Central memory CD8-positive, alpha-beta T cell (primary cell): ENCODE results near the gene SUPT20HL2.

Experiments
- ATAC-seq: fragments of 150-1000 bp; cut with Tn5 transposase; replicated peaks from 2 replicates; pipeline ENCODE4 v1.10.0; 2022; ENCODE audit warnings: mild to moderate bottlenecking, moderate FRiP score, moderate number of reproducible peaks; ENCODE audit not compliant: poor library complexity, severe bottlenecking; ENCODE audit errors: extremely low read depth
- DNase-seq, 2 donors: peaks; one replicate each; pipeline ENCODE4 v3.0.0; 2021; ENCODE audit warnings: low spot score in 2 of 2
- H3K27ac Mint-ChIP-seq: one replicate; pipeline ENCODE4 v1.8.0; 2022; ENCODE audit warnings: low read depth, mild to moderate bottlenecking, moderate library complexity, mixed read lengths
- H3K27me3 Mint-ChIP-seq: one replicate; pipeline ENCODE4 v1.8.0; 2022; ENCODE audit warnings: mixed read lengths
- H3K36me3 Mint-ChIP-seq: one replicate; pipeline ENCODE4 v1.8.0; 2022; ENCODE audit warnings: mild to moderate bottlenecking, moderate library complexity, mixed read lengths; ENCODE audit not compliant: insufficient read depth
- H3K4me1 Mint-ChIP-seq: one replicate; pipeline ENCODE4 v1.8.0; 2022; ENCODE audit warnings: mixed read lengths
- H3K4me3 Mint-ChIP-seq: one replicate; pipeline ENCODE4 v1.8.0; 2022; ENCODE audit warnings: mild to moderate bottlenecking, moderate library complexity, mixed read lengths
- H3K9me3 Mint-ChIP-seq: one replicate; pipeline ENCODE4 v1.8.0; 2022; ENCODE audit warnings: mixed read lengths

The SUPT20HL2 gene

GRCh38 chrX:24266996-24267395 is 46.9 kb downstream of the SUPT20HL2 start:
- no peak for DNase-seq
- no peak overlapping the region for H3K27ac Mint-ChIP-seq
- ATAC-seq: no peak
- H3K36me3 Mint-ChIP-seq: no peaks in the 10 kb centered on the region
- no peak overlapping the region for H3K4me3 Mint-ChIP-seq
- no peaks in the 10 kb centered on the region for H3K4me1 Mint-ChIP-seq
- peaks cover 23% of the 10 kb centered on the region for H3K27me3 Mint-ChIP-seq
- H3K9me3 Mint-ChIP-seq: no peaks in the 10 kb centered on the region

GRCh38 chrX:24264383-24264782 is 49.5 kb downstream of the SUPT20HL2 start:
- Mint-ChIP-seq H3K36me3 (no peaks in the 10 kb centered on the region), H3K4me1 (no peaks in the 10 kb centered on the region), H3K27me3 (peaks cover 15% of the 10 kb centered on the region), H3K9me3 (no peaks in the 10 kb centered on the region), H3K27ac (no peak overlapping the region), H3K4me3 (no peak overlapping the region)
- ATAC-seq: no peak
- no peak for DNase-seq

GRCh38 chrX:24262309-24262708 is 51.6 kb downstream of the SUPT20HL2 start:
- H3K4me3 Mint-ChIP-seq: no peak overlapping the region
- H3K27ac Mint-ChIP-seq: no peak overlapping the region
- H3K4me1 Mint-ChIP-seq: no peaks in the 10 kb centered on the region
- DNase-seq (no peak), ATAC-seq (no peak)
- no peaks in the 10 kb centered on the region for H3K36me3 Mint-ChIP-seq
- no peaks in the 10 kb centered on the region for H3K9me3 Mint-ChIP-seq
- H3K27me3 Mint-ChIP-seq: no peaks in the 10 kb centered on the region
